GM18507 (cell line): ENCODE measurements around the gene CD40LG.
A peak's percentile ranks its signal among the peaks of the same experiment; 100 is the strongest.

Source experiments
- DNase-seq: peaks from one replicate; pipeline ENCODE4 v3.0.0; 2011; ENCODE audit warnings: low read depth; ENCODE audit not compliant: insufficient read length; ENCODE audit errors: extremely low spot score
- FAIRE-seq: peaks from 2 replicates; lab custom pipeline; 2011; peaks lifted over from hg19 to GRCh38; lab: Jason Lieb, UNC

Gene CD40LG

GRCh38 chrX:136647677-136648360, at the start of gene CD40LG:
Gene CD40LG (plus strand): TSS chrX:136648158. CDS start chrX:136648249, 91 bp downstream.
- no peak for FAIRE-seq
- no peak for DNase-seq

DNA sequence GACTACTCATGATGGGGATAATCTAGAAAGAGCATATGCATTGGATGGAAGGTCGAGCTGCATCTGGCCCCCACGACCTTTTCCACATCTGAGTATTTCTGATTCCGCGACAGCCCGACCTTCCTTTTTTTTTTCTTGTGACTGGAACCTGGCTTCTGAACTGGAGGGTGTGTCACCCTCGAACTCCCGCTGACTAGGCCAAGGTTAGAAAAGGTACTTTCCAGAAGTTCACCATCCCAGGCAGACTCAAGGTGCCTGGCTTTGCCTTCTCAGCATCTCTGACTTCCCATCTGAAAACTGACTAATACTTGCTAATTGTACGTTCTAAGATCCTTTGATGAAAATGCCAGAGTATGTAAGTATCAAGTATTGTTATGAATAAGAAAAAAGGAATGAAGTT, 49.3 kb upstream of the CD40LG start:
- FAIRE-seq = peak; percentile 56
- DNase-seq = no peak

DNA sequence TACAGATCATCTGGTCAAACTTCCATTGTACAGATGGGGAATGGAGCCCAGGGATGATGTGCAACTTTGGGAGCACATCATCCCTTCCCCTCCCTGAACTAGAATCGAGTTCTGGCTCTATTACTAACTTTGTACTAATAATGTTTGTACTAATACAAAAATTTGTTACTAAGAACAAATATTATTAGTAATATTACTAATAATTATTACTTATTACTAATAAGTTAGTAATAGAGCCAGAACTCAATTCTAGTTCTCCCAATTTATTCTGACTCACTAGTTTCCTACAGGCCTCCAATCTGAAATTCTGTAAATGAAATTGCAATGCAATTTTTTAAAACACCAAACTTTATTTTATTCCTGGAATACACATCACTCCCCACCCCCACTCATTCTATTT, 47.9 kb upstream of the CD40LG start:
- FAIRE-seq = no peak

DNA sequence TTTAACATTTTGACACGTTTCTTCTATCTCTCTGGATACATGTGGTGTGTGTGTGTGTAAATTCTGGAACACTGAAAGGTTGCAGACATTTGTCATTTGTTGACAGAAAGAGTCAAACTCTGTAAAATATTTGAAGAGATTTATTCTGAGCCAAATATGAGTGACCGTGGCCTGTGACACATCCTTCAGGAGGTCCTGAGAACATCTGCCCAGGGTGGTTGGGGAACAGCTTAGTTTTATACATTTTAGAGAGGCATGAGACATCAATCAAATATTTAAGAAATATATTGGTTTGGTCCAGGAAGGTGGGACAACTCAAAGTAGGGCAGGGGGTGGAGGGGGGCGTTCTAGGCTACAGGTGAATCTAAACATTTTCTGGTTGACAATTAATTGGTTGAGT, 40.7 kb upstream of the CD40LG start:
- no peak for FAIRE-seq
- DNase-seq = no peak

More for the DNA sequence above, 47.9 kb upstream of the CD40LG start:
- DNase-seq = no peak

- FAIRE-seq (peak; percentile 78), DNase-seq (no peak)
Observed at GRCh38 chrX:136608295-136608933, 39.5 kb upstream of the CD40LG start.

GRCh38 chrX:136616987-136617685, 30.8 kb upstream of the CD40LG start:
- FAIRE-seq (peak; percentile 85), DNase-seq (no peak)

- DNase-seq (no peak), FAIRE-seq (no peak)
Observed at GRCh38 chrX:136619899-136620505, 28.0 kb upstream of the CD40LG start.

DNA sequence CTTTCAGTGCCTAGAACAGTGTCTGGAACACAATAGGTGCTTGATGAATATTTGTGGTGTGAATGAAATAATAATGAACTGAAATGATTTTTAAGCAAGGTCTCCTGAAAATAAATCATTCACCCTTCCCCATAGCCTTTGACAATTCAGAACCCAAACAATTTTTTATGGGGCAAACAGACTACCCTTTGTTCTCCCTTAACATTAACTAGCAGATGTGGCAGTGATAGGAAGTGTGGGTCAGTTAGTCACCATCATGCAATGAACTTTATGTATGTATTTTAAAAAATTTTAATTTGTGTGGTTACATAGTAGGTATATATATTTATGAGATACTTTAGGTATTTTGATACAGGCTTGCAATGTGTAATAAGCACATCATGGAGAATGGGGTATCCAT, 27.2 kb upstream of the CD40LG start:
- FAIRE-seq (no peak), DNase-seq (no peak)

GRCh38 chrX:136622568-136622967, 25.4 kb upstream of the CD40LG start:
- FAIRE-seq (peak; percentile 66), DNase-seq (no peak)

- no peak for FAIRE-seq
- DNase-seq = no peak
Observed at GRCh38 chrX:136623396-136623795, 24.6 kb upstream of the CD40LG start.

GRCh38 chrX:136625246-136625645, 22.7 kb upstream of the CD40LG start:
- no peak for FAIRE-seq
- DNase-seq = no peak

GRCh38 chrX:136626237-136626636, 21.7 kb upstream of the CD40LG start:
- FAIRE-seq (peak; percentile 24), DNase-seq (no peak)

DNA sequence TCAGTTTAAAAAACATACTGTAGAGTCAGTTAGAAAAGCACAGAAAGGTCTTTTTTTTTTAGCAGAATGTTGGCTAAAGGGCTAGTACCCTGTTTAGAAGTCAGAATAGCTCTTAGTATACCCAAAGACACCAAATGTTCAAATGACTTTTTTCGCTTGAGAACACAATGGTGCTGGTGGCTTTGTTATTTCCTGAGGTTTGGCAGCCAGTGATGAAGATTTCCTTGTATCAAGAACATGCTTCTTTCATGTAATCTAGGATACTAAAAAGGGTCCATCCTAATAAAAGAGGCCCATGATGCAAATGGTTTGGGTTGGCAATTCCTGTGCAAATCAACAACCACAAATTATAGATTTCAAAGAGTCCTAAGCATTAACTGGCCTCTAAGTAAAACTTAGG, 21.1 kb upstream of the CD40LG start:
- no peak for FAIRE-seq
- DNase-seq = no peak

DNA sequence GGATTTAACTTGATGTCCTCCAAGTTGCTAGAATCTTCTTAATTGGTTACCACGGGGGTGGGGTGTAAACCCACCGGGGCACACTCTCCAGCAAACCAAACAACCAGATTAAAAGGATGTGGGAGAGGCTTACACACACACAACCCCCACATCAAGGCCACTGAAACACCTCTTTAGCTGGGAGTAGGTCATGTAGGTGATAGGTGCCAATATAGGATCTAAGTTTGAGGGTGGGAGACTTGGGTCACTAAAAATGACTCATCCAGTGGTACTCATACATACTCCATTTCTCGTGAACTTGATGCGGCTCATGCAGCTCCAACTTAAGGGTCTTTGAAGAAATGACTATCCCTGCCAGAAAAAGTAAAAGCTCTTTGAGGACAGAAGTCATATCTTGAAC, 20.5 kb upstream of the CD40LG start:
- FAIRE-seq (no peak), DNase-seq (no peak)

DNA sequence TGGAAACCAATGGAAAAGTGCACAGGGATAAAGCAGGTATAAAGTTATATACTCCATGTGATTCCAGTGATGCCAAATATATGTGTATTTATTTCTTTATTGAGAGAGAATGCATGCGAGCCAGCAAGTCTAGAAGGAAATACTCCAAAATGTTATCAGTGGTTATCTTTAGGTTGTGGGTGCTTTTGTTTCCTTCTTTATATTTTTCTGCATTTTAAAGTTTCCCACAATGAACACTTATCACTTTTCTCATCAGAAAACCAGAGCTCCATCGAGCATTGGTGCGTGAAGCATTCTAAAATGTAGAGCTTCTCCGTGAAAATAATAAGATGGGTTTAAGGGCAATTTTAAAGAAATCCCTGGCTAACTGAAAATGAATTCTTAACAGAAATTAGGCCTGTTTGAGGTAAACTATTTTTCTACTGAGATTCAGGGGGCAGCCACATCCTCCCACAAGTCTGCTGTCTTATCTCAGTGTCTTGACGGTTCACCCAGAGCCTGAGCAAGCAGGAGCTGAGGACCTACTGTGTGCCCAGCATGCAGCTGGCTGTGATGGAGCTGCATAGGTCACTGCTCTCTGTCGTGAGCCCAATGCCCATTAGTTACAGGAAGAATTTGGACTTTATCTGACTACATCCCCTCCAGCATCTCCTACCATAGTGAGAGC, 18.7 kb upstream of the CD40LG start:
- FAIRE-seq = peak; percentile 33
- no peak for DNase-seq

GRCh38 chrX:136630881-136631280, 17.1 kb upstream of the CD40LG start:
- FAIRE-seq = no peak
- DNase-seq = no peak

DNA sequence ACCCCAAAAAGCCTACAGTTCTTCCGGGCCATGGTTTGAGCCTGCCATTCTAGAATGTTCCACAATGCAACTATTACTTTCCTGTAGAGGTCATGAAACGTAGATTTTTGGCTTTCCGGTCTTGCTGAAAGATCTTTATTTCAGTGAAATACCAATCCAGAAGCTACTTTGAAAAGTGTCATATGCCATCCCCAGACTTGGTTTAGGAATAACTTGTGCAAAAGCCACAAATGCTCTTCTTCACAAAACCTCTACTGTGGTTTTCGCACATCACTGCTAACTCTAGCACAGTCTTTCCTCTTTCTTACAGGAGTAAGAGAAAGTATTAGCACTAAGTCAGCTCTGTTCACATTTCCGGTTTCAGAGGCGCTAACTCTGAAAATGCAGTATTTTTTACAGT, 12.7 kb upstream of the CD40LG start:
- DNase-seq (peak; percentile 8), FAIRE-seq (peak; percentile 97)

DNA sequence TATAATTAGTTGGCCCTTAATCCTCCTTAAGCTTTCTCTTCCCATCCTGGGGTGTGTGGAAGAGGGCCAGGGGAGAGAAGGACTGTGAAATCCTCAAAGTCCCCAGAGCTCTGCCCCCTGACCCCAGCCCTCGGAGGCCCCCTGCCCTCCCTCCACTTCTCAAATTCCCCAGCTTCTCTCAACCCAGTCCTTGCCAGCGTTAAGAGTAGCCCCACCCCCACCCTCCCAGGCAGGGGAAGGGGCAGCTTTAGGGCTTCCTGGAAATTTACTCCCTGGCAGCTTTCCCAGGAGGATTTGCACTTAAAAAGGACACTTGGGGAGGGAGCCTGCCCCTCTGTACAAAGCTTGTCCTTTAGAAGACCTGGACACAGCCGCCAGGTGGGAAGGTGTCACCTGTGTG, 11.8 kb upstream of the CD40LG start:
- DNase-seq (no peak), FAIRE-seq (no peak)

DNA sequence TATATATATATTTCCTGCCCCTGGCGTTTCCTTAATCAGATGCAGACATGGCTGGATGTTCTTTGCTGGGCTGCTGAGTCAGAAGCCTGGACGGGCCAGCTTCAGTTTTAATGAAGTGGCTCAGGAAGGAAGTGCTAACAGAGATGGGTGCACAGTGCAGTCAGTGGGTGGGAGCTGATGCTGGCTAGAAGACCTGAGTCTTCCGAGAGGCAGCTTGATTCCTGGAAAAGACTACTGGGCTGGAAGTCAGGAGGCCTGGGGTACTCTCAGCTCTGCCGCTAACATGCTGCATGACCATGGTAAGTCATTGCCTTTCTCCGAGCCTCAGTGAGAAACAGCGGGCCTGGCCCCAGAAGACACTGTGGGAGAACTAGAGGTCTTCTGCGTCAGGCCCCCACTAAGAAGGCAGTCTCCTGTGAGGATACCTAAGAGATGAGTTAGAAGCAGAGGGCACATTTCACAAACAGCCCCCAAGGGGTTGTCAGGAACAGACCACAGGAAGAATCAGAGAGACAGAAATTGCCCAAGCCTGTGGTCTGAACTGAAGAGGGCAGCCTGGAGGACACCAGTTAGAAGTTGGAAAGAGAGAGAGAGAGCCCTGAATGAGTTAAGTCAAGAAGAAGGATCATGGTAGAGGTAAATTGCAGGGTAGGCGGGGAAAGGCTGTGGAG, 8.3 kb upstream of the CD40LG start:
- no peak for FAIRE-seq

More for the DNA sequence above, 8.3 kb upstream of the CD40LG start:
- no peak for DNase-seq
